Body of pancreas (tissue), 4 donors: ENCODE results near the gene GPR61. TPM values are rescaled to one million over a fixed set of nuclear protein-coding genes. Genes with fewer than 3 reads are reported as not detected.

Experiments
- ATAC-seq: fragments of 150-250 bp; one replicate; pipeline ENCODE4 v1.9.1; 2016
- DNase-seq, 4 donors: peaks; one replicate each; pipeline ENCODE4 v3.0.0-alpha.2; 2019
- H3K27ac ChIP-seq, 4 donors: fragments of 200-600 bp; sonication (generic); 1 replicate in 3 of 4; 2 replicates in 1 of 4; pipeline versions ENCODE4 v1.5.1 to v1.6.1; 2016 to 2019; ENCODE audit warnings: mild to moderate bottlenecking in 1 of 4, mixed read lengths in 1 of 4, moderate library complexity in 1 of 4
- H3K27me3 ChIP-seq, 2 donors: fragments of 200-600 bp; sonication (generic); one replicate each; pipeline ENCODE4 v1.6.0; 2016; ENCODE audit warnings: mild to moderate bottlenecking in 1 of 2
- H3K36me3 ChIP-seq, 2 donors: fragments of 200-600 bp; sonication (generic); replicated peaks in 1 of 2; 2 replicates each; pipeline ENCODE4 v1.5.1; 2016; ENCODE audit warnings: low read depth in 2 of 2; ENCODE audit not compliant: insufficient read depth in 1 of 2
- H3K4me1 ChIP-seq: fragments of 200-600 bp; sonication (generic); one replicate; pipeline ENCODE4 v1.6.0; 2016
- H3K4me3 ChIP-seq, 2 donors: fragments of 200-600 bp; sonication (generic); 1 replicate in 1 of 2; 2 replicates in 1 of 2; pipeline ENCODE4 v1.5.1; 2016 to 2019
- H3K9me3 ChIP-seq, 3 donors: fragments of 200-600 bp; sonication (generic); 1 replicate in 2 of 3; 2 replicates in 1 of 3; pipeline ENCODE4 v1.5.1; 2016
- POLR2A ChIP-seq, 3 donors: fragments of 450-650 bp; IDR thresholded peaks; one replicate each; pipeline ENCODE4 v1.6.1; 2016; ENCODE audit warnings: antibody characterized with exemption in 3 of 3, mild to moderate bottlenecking in 2 of 3
- WGBS, 2 donors: methylation state at CpG; one replicate each; pipeline ENCODE4 v1.1.5; 2017; 5-methylcytosine and 5-hydroxymethylcytosine counted together
- intact Hi-C: fragments of 100-400 bp; cut with DNase I; formaldehyde crosslinking; loops from one replicate; pipeline ENCODE4 v1.15.1; 2023
- total RNA-seq, 2 donors: library from RNA; depleted of rRNA; stranded (reverse); fragments of >200 nt; gene quantifications; one replicate each; pipeline ENCODE4 v1.1.0, GENCODE V29; 2016
- TF ChIP-seq, protein P1 (sequence below), 7 experiments: fragments of 450-650 bp in 4 of 7; fragments of 200-600 bp in 3 of 7; sonication (generic) in 3 of 7; IDR thresholded peaks; one replicate each; pipeline ENCODE4 v1.5.1; 2016 to 2019; ENCODE audit warnings: antibody characterized with exemption in 7 of 7

Gene GPR61
- total RNA-seq, 2 donors from 2014 or later, result not detected

DNA sequence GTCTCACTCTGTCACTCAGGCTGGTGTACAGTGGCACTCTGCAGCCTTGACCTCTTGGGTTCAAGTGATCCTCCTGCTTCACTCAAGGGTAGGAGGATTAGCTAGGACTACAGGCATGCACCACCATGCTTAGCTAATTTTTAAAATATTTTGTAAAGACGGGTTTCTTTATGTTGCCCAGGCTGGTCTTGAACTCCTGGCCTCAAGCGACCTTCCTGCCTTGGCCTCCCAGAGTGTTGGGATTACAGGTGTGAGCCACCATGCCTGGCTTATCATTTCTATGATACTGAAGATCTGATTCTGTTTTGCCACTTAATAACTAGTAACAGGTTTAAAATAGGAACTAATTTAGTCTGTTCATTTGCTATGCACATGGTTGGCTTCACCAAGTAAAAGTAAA lies 42.3 kb downstream of the GPR61 start:
- H3K36me3 ChIP-seq, result peaks cover 8 to 28% of the 10 kb centered on the region in 2 donors
- DNase-seq (no peak), ATAC-seq (no peak)
- no peak overlapping the region for H3K27ac ChIP-seq
- no peaks in the 10 kb centered on the region for H3K27me3 ChIP-seq
- no peak overlapping the region for H3K4me3 ChIP-seq
- no peaks in the 10 kb centered on the region for H3K9me3 ChIP-seq
- H3K4me1 ChIP-seq, result no peaks in the 10 kb centered on the region
- whole genome bisulfite sequencing, 2 donors, result 97% methylated on average over 2 of the region's 2 CpGs
- intact Hi-C loops, result no loop called here
- no peak for TF ChIP-seq POLR2A (IDR thresholded peaks at IDR 0.05)
- TF ChIP-seq, protein P1, sequence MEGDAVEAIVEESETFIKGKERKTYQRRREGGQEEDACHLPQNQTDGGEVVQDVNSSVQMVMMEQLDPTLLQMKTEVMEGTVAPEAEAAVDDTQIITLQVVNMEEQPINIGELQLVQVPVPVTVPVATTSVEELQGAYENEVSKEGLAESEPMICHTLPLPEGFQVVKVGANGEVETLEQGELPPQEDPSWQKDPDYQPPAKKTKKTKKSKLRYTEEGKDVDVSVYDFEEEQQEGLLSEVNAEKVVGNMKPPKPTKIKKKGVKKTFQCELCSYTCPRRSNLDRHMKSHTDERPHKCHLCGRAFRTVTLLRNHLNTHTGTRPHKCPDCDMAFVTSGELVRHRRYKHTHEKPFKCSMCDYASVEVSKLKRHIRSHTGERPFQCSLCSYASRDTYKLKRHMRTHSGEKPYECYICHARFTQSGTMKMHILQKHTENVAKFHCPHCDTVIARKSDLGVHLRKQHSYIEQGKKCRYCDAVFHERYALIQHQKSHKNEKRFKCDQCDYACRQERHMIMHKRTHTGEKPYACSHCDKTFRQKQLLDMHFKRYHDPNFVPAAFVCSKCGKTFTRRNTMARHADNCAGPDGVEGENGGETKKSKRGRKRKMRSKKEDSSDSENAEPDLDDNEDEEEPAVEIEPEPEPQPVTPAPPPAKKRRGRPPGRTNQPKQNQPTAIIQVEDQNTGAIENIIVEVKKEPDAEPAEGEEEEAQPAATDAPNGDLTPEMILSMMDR (IDR thresholded peaks at IDR 0.05), result no peak

DNA sequence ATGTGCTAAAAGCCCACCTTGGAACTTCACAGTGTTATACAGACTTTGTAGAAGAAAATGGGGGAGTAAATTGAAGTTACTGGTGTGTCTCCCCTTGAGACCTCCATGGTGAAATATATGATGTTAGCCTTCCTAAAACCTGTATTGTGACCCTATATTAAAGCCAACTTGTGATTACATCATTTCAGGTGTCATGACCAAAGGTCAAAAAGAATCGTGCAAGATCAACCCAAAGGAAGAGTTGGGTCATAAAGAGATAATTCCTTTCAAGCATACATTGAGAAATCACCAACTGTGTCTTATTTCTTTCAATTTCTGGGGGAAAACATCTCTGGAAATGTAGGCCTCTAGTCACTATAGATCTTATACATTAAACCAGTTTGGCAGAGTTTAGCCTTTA lies 45.1 kb downstream of the GPR61 start:
- WGBS, 2 donors, result 38% methylated on average over 1 of the region's 1 CpG
- ATAC-seq, result no peak
- TF ChIP-seq, protein P1 (IDR thresholded peaks at IDR 0.05), result no peak
- TF ChIP-seq POLR2A (IDR thresholded peaks at IDR 0.05), result no peak
- peaks cover 5% of the 10 kb centered on the region for H3K4me1 ChIP-seq
- H3K27ac ChIP-seq, result no peak overlapping the region
- H3K36me3 ChIP-seq, result peaks cover 8 to 35% of the 10 kb centered on the region in 2 donors
- no peaks in the 10 kb centered on the region for H3K9me3 ChIP-seq
- H3K4me3 ChIP-seq, result no peak overlapping the region
- H3K27me3 ChIP-seq, result no peaks in the 10 kb centered on the region
- no peak for DNase-seq
- intact Hi-C loops, result no loop called here

DNA sequence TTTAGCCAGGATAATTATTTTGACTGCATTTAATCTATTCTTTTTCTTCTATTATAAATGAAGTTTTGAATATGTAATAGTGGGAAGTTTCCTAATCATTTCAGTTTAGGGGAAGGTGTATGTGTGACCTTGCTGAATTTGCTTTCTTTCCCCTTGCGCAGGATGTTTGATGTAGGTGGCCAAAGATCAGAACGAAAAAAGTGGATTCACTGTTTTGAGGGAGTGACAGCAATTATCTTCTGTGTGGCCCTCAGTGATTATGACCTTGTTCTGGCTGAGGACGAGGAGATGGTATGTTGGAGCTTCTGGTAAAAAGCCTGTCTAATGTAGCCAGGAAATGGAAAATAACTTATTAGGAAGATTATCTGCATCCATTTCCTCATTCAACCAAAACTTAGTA lies 46.4 kb downstream of the GPR61 start:
- H3K27me3 ChIP-seq, result no peaks in the 10 kb centered on the region
- peaks cover 8 to 31% of the 10 kb centered on the region in 2 donors for H3K36me3 ChIP-seq
- no peak overlapping the region for H3K27ac ChIP-seq
- no peak overlapping the region for H3K4me3 ChIP-seq
- H3K4me1 ChIP-seq, result peaks cover 5% of the 10 kb centered on the region
- no peaks in the 10 kb centered on the region for H3K9me3 ChIP-seq
- intact Hi-C loops, result no loop called here
- TF ChIP-seq, protein P1 (IDR thresholded peaks at IDR 0.05), result no peak
- no peak for TF ChIP-seq POLR2A (IDR thresholded peaks at IDR 0.05)
- ATAC-seq (no peak), DNase-seq (no peak)
- 86 to 87% methylated on average over 3 of the region's 3 CpGs for WGBS, 2 donors

DNA sequence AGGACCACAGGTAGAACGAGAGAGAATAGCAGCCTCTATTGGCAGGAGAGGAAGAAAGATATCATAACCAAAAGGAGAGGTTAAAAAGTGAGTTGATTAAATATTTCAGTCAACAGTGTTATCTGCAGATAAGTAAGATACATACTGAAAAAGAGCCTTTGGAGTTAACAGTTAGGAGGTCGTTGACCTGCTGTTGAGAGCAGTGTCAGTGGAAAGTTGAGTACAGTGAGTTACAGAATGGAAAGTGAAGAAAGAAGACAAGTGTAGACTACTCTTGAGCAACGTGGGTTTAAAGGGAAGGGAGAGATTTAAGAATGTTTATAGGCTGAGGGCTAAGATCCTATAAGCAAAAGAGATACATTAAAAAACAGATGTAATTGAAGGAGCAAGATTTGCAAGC lies 49.5 kb downstream of the GPR61 start:
- Histone ChIP-seq H3K27me3 (no peaks in the 10 kb centered on the region), H3K27ac (no peak overlapping the region), H3K4me3 (no peak overlapping the region), H3K9me3 (no peaks in the 10 kb centered on the region), H3K4me1 (peaks cover 5% of the 10 kb centered on the region), H3K36me3 (peaks cover 8 to 35% of the 10 kb centered on the region in 2 donors)
- 30 to 32% methylated on average over 3 of the region's 3 CpGs for WGBS, 2 donors
- intact Hi-C loops, result no loop called here
- ATAC-seq, result no peak
- DNase-seq, result no peak
- TF ChIP-seq, protein P1 (IDR thresholded peaks at IDR 0.05), result no peak
- TF ChIP-seq POLR2A (IDR thresholded peaks at IDR 0.05), result no peak

DNA sequence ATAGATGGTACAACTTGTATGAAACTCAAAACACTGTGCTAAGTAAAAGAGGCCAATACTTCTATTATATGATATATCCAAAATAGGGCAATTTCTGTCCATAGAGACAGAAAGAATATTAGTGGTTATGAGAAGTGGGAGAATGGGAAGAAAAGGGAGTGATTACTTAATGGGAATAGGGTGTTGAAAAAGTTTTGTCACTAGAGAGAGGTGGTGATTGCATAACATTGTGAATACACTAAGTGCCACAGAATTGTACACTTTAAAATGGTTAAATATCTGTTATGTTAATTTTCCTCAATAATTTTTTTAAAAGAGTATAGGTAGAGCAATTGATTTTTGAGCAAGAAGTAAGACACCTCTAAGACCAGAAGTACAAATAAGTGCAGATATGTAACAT lies 50.0 kb downstream of the GPR61 start:
- H3K4me3 ChIP-seq, result no peak overlapping the region
- DNase-seq (no peak), ATAC-seq (no peak)
- peaks cover 5% of the 10 kb centered on the region for H3K4me1 ChIP-seq
- no peaks in the 10 kb centered on the region for H3K27me3 ChIP-seq
- no peaks in the 10 kb centered on the region for H3K9me3 ChIP-seq
- TF ChIP-seq, protein P1 (IDR thresholded peaks at IDR 0.05), result no peak
- no peak for TF ChIP-seq POLR2A (IDR thresholded peaks at IDR 0.05)
- H3K36me3 ChIP-seq, result peaks cover 8 to 35% of the 10 kb centered on the region in 2 donors
- no peak overlapping the region for H3K27ac ChIP-seq
- intact Hi-C loops, result no loop called here
